ENCODE results near the gene SORCS2. TPM values are rescaled to one million over a fixed set of nuclear protein-coding genes. Genes with fewer than 3 reads are reported as not detected.

Gene SORCS2
- total RNA-seq, 1 experiment from 2014 or later = 0.06 TPM

- TF ChIP-seq CTCF (conservative IDR thresholded peaks at IDR 0.05; ENCODE audit: low read depth, low read length) = no peak
- TF ChIP-seq EZH2 (IDR thresholded peaks at IDR 0.05; ENCODE audit: borderline replicate concordance, low read depth, low read length, poor library complexity, severe bottlenecking) = no peak
- H3K27me3 ChIP-seq (replicated peaks; ENCODE audit: insufficient read depth, low read depth, low read length, poor library complexity) = peaks cover 4% of the 10 kb centered on the region
- H3K36me3 ChIP-seq (ENCODE audit: insufficient read depth, low read length, poor library complexity, severe bottlenecking) = no peaks in the 10 kb centered on the region
- intact Hi-C loops (cut with micrococcal nuclease; ENCODE audit: unreplicated experiment) = no loop called here
- POLR2A ChIA-PET (ENCODE audit: low non-redundant PET) = no interaction called here
- H3K27ac ChIP-seq (ENCODE audit: low read depth, low read length, poor library complexity, severe bottlenecking) = no peak overlapping the region
- CTCF ChIA-PET = no interaction called here
- no peaks in the 10 kb centered on the region for H3K4me1 ChIP-seq (ENCODE audit: insufficient read depth, low read length, poor library complexity, severe bottlenecking)
- H3K9me3 ChIP-seq (ENCODE audit: low read depth, low read length, poor library complexity, severe bottlenecking) = no peaks in the 10 kb centered on the region
- no peak overlapping the region for H3K4me3 ChIP-seq (ENCODE audit: low read depth, low read length, poor library complexity, severe bottlenecking)
- no TSS peak for BruUV-seq (replicated peaks)
- no peak for DNase-seq (ENCODE audit: low spot score)
Measured at GRCh38 chr4:7704625-7705024, 512.3 kb downstream of the SORCS2 start.

- intact Hi-C loops (cut with micrococcal nuclease; ENCODE audit: unreplicated experiment) = no loop called here
- H3K36me3 ChIP-seq (ENCODE audit: insufficient read depth, low read length, poor library complexity, severe bottlenecking) = no peaks in the 10 kb centered on the region
- H3K4me3 ChIP-seq (ENCODE audit: low read depth, low read length, poor library complexity, severe bottlenecking) = no peak overlapping the region
- CTCF ChIA-PET = no interaction called here
- POLR2A ChIA-PET (ENCODE audit: low non-redundant PET) = no interaction called here
- H3K27ac ChIP-seq (ENCODE audit: low read depth, low read length, poor library complexity, severe bottlenecking) = no peak overlapping the region
- peaks cover 2% of the 10 kb centered on the region for H3K27me3 ChIP-seq (replicated peaks; ENCODE audit: insufficient read depth, low read depth, low read length, poor library complexity)
- TF ChIP-seq CTCF (conservative IDR thresholded peaks at IDR 0.05; ENCODE audit: low read depth, low read length) (no peak), EZH2 (IDR thresholded peaks at IDR 0.05; ENCODE audit: borderline replicate concordance, low read depth, low read length, poor library complexity, severe bottlenecking) (no peak)
- DNase-seq (ENCODE audit: low spot score) = no peak
- no peaks in the 10 kb centered on the region for H3K4me1 ChIP-seq (ENCODE audit: insufficient read depth, low read length, poor library complexity, severe bottlenecking)
- H3K9me3 ChIP-seq (ENCODE audit: low read depth, low read length, poor library complexity, severe bottlenecking) = no peaks in the 10 kb centered on the region
- BruUV-seq (replicated peaks) = no TSS peak
Measured at GRCh38 chr4:7705062-7705461, 512.7 kb downstream of the SORCS2 start.

GRCh38 chr4:7705593-7705992, 513.3 kb downstream of the SORCS2 start:
- intact Hi-C loops (cut with micrococcal nuclease; ENCODE audit: unreplicated experiment) = no loop called here
- CTCF ChIA-PET = no interaction called here

GRCh38 chr4:7708238-7708637, 515.9 kb downstream of the SORCS2 start:
- Histone ChIP-seq H3K27me3 (replicated peaks; ENCODE audit: insufficient read depth, low read depth, low read length, poor library complexity) (no peaks in the 10 kb centered on the region), H3K36me3 (ENCODE audit: insufficient read depth, low read length, poor library complexity, severe bottlenecking) (no peaks in the 10 kb centered on the region), H3K9me3 (ENCODE audit: low read depth, low read length, poor library complexity, severe bottlenecking) (no peaks in the 10 kb centered on the region), H3K27ac (ENCODE audit: low read depth, low read length, poor library complexity, severe bottlenecking) (no peak overlapping the region), H3K4me3 (ENCODE audit: low read depth, low read length, poor library complexity, severe bottlenecking) (no peak overlapping the region), H3K4me1 (ENCODE audit: insufficient read depth, low read length, poor library complexity, severe bottlenecking) (no peaks in the 10 kb centered on the region)
- ChIA-PET POLR2A (ENCODE audit: low non-redundant PET) (no interaction called here), CTCF (no interaction called here)
- no peak for DNase-seq (ENCODE audit: low spot score)
- BruUV-seq (replicated peaks) = no TSS peak
- intact Hi-C loops (cut with micrococcal nuclease; ENCODE audit: unreplicated experiment) = no loop called here
- TF ChIP-seq EZH2 (IDR thresholded peaks at IDR 0.05; ENCODE audit: borderline replicate concordance, low read depth, low read length, poor library complexity, severe bottlenecking) (no peak), CTCF (conservative IDR thresholded peaks at IDR 0.05; ENCODE audit: low read depth, low read length) (no peak)

More at GRCh38 chr4:7705593-7705992, 513.3 kb downstream of the SORCS2 start:
- BruUV-seq (replicated peaks) = no TSS peak
- POLR2A ChIA-PET (ENCODE audit: low non-redundant PET) = no interaction called here
- no peak for DNase-seq (ENCODE audit: low spot score)
- H3K36me3 ChIP-seq (ENCODE audit: insufficient read depth, low read length, poor library complexity, severe bottlenecking) = no peaks in the 10 kb centered on the region
- H3K4me3 ChIP-seq (ENCODE audit: low read depth, low read length, poor library complexity, severe bottlenecking) = no peak overlapping the region
- no peak overlapping the region for H3K27ac ChIP-seq (ENCODE audit: low read depth, low read length, poor library complexity, severe bottlenecking)
- H3K9me3 ChIP-seq (ENCODE audit: low read depth, low read length, poor library complexity, severe bottlenecking) = no peaks in the 10 kb centered on the region
- H3K27me3 ChIP-seq (replicated peaks; ENCODE audit: insufficient read depth, low read depth, low read length, poor library complexity) = no peaks in the 10 kb centered on the region
- no peaks in the 10 kb centered on the region for H3K4me1 ChIP-seq (ENCODE audit: insufficient read depth, low read length, poor library complexity, severe bottlenecking)
- no peak for TF ChIP-seq EZH2 (IDR thresholded peaks at IDR 0.05; ENCODE audit: borderline replicate concordance, low read depth, low read length, poor library complexity, severe bottlenecking)

Measured in A673 (cell line).